HEK293 (cell line): ENCODE results near the gene CDC42EP3.

Experiments
- KLF10 ChIP-seq: fragments of 450-650 bp; IDR thresholded peaks from 2 replicates; pipeline ENCODE4 v1.5.1; 2018; ENCODE audit warnings: missing biosample characterization, mild to moderate bottlenecking, missing genetic modification characterization
- KLF8 ChIP-seq: fragments of 450-650 bp; formaldehyde crosslinking; IDR thresholded peaks from 2 replicates; pipeline ENCODE4 v1.5.1; 2016; ENCODE audit warnings: missing biosample characterization, missing genetic modification characterization
- PRDM6 ChIP-seq: fragments of 450-650 bp; formaldehyde crosslinking; IDR thresholded peaks from 2 replicates; pipeline ENCODE4 v1.5.1; 2017; ENCODE audit warnings: missing biosample characterization, missing genetic modification characterization
- REPIN1 ChIP-seq: fragments of 450-650 bp; formaldehyde crosslinking; IDR thresholded peaks from 2 replicates; pipeline ENCODE4 v1.5.1; 2017; ENCODE audit warnings: missing biosample characterization, missing genetic modification characterization, low read depth
- SALL2 ChIP-seq: fragments of 450-650 bp; formaldehyde crosslinking; IDR thresholded peaks from 2 replicates; pipeline ENCODE4 v1.5.0; 2017; ENCODE audit warnings: missing biosample characterization, mild to moderate bottlenecking, missing genetic modification characterization, borderline replicate concordance
- ZNF133 ChIP-seq: fragments of 450-650 bp; formaldehyde crosslinking; IDR thresholded peaks from 2 replicates; pipeline ENCODE4 v1.5.1; 2016; ENCODE audit warnings: missing biosample characterization, missing genetic modification characterization
- ZNF138 ChIP-seq: fragments of 450-650 bp; formaldehyde crosslinking; IDR thresholded peaks from 2 replicates; pipeline ENCODE4 v1.5.1; 2016; ENCODE audit warnings: missing biosample characterization, missing genetic modification characterization, borderline replicate concordance
- ZNF2 ChIP-seq: fragments of 450-650 bp; formaldehyde crosslinking; IDR thresholded peaks from 2 replicates; pipeline ENCODE4 v1.5.1; 2016; ENCODE audit warnings: missing biosample characterization, missing genetic modification characterization
- ZNF266 ChIP-seq: fragments of 450-650 bp; formaldehyde crosslinking; IDR thresholded peaks from 2 replicates; pipeline ENCODE4 v1.5.1; 2016; ENCODE audit warnings: missing biosample characterization, missing genetic modification characterization, low read depth
- ZNF302 ChIP-seq: fragments of 450-650 bp; formaldehyde crosslinking; IDR thresholded peaks from 2 replicates; pipeline ENCODE4 v1.5.1; 2016; ENCODE audit warnings: missing biosample characterization, missing genetic modification characterization, low read depth
- ZNF391 ChIP-seq: fragments of 450-650 bp; formaldehyde crosslinking; IDR thresholded peaks from 2 replicates; pipeline ENCODE4 v1.5.1; 2016; ENCODE audit warnings: low read depth, missing biosample characterization, missing genetic modification characterization, borderline replicate concordance
- ZNF473 ChIP-seq: fragments of 450-650 bp; formaldehyde crosslinking; IDR thresholded peaks from 2 replicates; pipeline ENCODE4 v1.5.1; 2017; ENCODE audit warnings: missing biosample characterization, missing genetic modification characterization
- ZNF488 ChIP-seq: fragments of 450-650 bp; formaldehyde crosslinking; IDR thresholded peaks from 2 replicates; pipeline ENCODE4 v1.5.1; 2016; ENCODE audit warnings: missing biosample characterization, missing genetic modification characterization
- ZNF510 ChIP-seq: fragments of 450-650 bp; formaldehyde crosslinking; IDR thresholded peaks from 2 replicates; pipeline ENCODE4 v1.5.1; 2018; ENCODE audit warnings: mild to moderate bottlenecking, missing genetic modification characterization, missing biosample characterization; ENCODE audit not compliant: insufficient replicate concordance
- ZNF529 ChIP-seq: fragments of 450-650 bp; formaldehyde crosslinking; IDR thresholded peaks from 2 replicates; pipeline ENCODE4 v1.5.1; 2017; ENCODE audit warnings: missing genetic modification characterization, missing biosample characterization; ENCODE audit not compliant: insufficient replicate concordance
- ZNF530 ChIP-seq: fragments of 450-650 bp; formaldehyde crosslinking; IDR thresholded peaks from 2 replicates; pipeline ENCODE4 v1.5.1; 2016; ENCODE audit warnings: low read depth, missing biosample characterization, missing genetic modification characterization
- ZNF548 ChIP-seq: fragments of 450-650 bp; formaldehyde crosslinking; IDR thresholded peaks from 2 replicates; pipeline ENCODE4 v1.5.1; 2016; ENCODE audit warnings: missing biosample characterization, missing genetic modification characterization
- ZNF558 ChIP-seq: fragments of 450-650 bp; formaldehyde crosslinking; IDR thresholded peaks from 2 replicates; pipeline ENCODE4 v1.5.1; 2016; ENCODE audit warnings: missing biosample characterization, missing genetic modification characterization
- ZNF560 ChIP-seq: fragments of 450-650 bp; formaldehyde crosslinking; IDR thresholded peaks from 2 replicates; pipeline ENCODE4 v1.5.1; 2017; ENCODE audit warnings: missing biosample characterization, missing genetic modification characterization, borderline replicate concordance
- ZNF623 ChIP-seq: fragments of 450-650 bp; formaldehyde crosslinking; IDR thresholded peaks from 2 replicates; pipeline ENCODE4 v1.5.1; 2016; ENCODE audit warnings: missing biosample characterization, missing genetic modification characterization
- ZNF629 ChIP-seq: fragments of 450-650 bp; formaldehyde crosslinking; IDR thresholded peaks from 2 replicates; pipeline ENCODE4 v1.5.1; 2017; ENCODE audit warnings: missing biosample characterization, missing genetic modification characterization
- ZNF658 ChIP-seq: fragments of 450-650 bp; formaldehyde crosslinking; IDR thresholded peaks from 2 replicates; pipeline ENCODE4; 2016; ENCODE audit warnings: missing biosample characterization, missing genetic modification characterization
- ZNF768 ChIP-seq: fragments of 450-650 bp; formaldehyde crosslinking; IDR thresholded peaks from 2 replicates; pipeline ENCODE4 v1.5.1; 2018; ENCODE audit warnings: missing biosample characterization, mild to moderate bottlenecking, missing genetic modification characterization
- ZNF792 ChIP-seq: fragments of 450-650 bp; formaldehyde crosslinking; IDR thresholded peaks from 2 replicates; pipeline ENCODE4 v1.5.1; 2016; ENCODE audit warnings: missing biosample characterization, missing genetic modification characterization
- ZNF830 ChIP-seq: fragments of 450-650 bp; IDR thresholded peaks from 2 replicates; pipeline ENCODE4 v1.5.0; 2018; ENCODE audit warnings: missing biosample characterization, missing genetic modification characterization, low read depth, mild to moderate bottlenecking, moderate library complexity
- ZNF843 ChIP-seq: fragments of 450-650 bp; formaldehyde crosslinking; IDR thresholded peaks from 2 replicates; pipeline ENCODE4 v1.5.1; 2016; ENCODE audit warnings: missing biosample characterization, missing genetic modification characterization
- TF ChIP-seq, protein P1 (sequence below): fragments of 450-650 bp; formaldehyde crosslinking; conservative IDR thresholded peaks from 2 replicates; pipeline ENCODE4 v1.5.1; 2016; ENCODE audit warnings: low read depth, missing biosample characterization, missing genetic modification characterization
- TF ChIP-seq, protein P2 (sequence below): fragments of 450-650 bp; formaldehyde crosslinking; IDR thresholded peaks from 2 replicates; pipeline ENCODE4 v1.5.1; 2017; ENCODE audit warnings: missing biosample characterization, missing genetic modification characterization
- TF ChIP-seq, protein P3 (sequence below): fragments of 450-650 bp; formaldehyde crosslinking; IDR thresholded peaks from 2 replicates; pipeline ENCODE4 v1.5.1; 2016; ENCODE audit warnings: missing biosample characterization, missing genetic modification characterization
- TF ChIP-seq, protein P4 (sequence below): fragments of 450-650 bp; formaldehyde crosslinking; IDR thresholded peaks from 2 replicates; pipeline ENCODE4 v1.5.1; 2016; ENCODE audit warnings: missing biosample characterization, missing genetic modification characterization

Gene CDC42EP3

GRCh38 chr2:37631698-37632097 is 39.7 kb downstream of the CDC42EP3 start (continued):
- TF ChIP-seq REPIN1 (tag by site-specific recombination): no peak
- no peak for TF ChIP-seq ZNF473 (tag by site-specific recombination)
- no peak for TF ChIP-seq ZNF558
- TF ChIP-seq ZNF560 (tag by site-specific recombination): no peak
- TF ChIP-seq, protein P1, sequence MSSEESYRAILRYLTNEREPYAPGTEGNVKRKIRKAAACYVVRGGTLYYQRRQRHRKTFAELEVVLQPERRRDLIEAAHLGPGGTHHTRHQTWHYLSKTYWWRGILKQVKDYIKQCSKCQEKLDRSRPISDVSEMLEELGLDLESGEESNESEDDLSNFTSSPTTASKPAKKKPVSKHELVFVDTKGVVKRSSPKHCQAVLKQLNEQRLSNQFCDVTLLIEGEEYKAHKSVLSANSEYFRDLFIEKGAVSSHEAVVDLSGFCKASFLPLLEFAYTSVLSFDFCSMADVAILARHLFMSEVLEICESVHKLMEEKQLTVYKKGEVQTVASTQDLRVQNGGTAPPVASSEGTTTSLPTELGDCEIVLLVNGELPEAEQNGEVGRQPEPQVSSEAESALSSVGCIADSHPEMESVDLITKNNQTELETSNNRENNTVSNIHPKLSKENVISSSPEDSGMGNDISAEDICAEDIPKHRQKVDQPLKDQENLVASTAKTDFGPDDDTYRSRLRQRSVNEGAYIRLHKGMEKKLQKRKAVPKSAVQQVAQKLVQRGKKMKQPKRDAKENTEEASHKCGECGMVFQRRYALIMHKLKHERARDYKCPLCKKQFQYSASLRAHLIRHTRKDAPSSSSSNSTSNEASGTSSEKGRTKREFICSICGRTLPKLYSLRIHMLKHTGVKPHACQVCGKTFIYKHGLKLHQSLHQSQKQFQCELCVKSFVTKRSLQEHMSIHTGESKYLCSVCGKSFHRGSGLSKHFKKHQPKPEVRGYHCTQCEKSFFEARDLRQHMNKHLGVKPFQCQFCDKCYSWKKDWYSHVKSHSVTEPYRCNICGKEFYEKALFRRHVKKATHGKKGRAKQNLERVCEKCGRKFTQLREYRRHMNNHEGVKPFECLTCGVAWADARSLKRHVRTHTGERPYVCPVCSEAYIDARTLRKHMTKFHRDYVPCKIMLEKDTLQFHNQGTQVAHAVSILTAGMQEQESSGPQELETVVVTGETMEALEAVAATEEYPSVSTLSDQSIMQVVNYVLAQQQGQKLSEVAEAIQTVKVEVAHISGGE: no peak
- no peak for TF ChIP-seq ZNF488
- TF ChIP-seq ZNF548 (tag by site-specific recombination): no peak
- TF ChIP-seq ZNF530: no peak
- no peak for TF ChIP-seq ZNF623 (tag by site-specific recombination)
- TF ChIP-seq, protein P2, sequence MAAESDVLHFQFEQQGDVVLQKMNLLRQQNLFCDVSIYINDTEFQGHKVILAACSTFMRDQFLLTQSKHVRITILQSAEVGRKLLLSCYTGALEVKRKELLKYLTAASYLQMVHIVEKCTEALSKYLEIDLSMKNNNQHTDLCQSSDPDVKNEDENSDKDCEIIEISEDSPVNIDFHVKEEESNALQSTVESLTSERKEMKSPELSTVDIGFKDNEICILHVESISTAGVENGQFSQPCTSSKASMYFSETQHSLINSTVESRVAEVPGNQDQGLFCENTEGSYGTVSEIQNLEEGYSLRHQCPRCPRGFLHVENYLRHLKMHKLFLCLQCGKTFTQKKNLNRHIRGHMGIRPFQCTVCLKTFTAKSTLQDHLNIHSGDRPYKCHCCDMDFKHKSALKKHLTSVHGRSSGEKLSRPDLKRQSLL (tag by site-specific recombination): no peak
- no peak for TF ChIP-seq ZNF830 (tag by site-specific recombination)
- TF ChIP-seq ZNF843: peak; percentile 88
- no peak for TF ChIP-seq ZNF266 (tag by site-specific recombination)
- no peak for TF ChIP-seq ZNF529 (tag by site-specific recombination)
- peak; percentile 86 for TF ChIP-seq PRDM6 (tag by site-specific recombination)
- TF ChIP-seq ZNF658: no peak
- TF ChIP-seq, protein P3, sequence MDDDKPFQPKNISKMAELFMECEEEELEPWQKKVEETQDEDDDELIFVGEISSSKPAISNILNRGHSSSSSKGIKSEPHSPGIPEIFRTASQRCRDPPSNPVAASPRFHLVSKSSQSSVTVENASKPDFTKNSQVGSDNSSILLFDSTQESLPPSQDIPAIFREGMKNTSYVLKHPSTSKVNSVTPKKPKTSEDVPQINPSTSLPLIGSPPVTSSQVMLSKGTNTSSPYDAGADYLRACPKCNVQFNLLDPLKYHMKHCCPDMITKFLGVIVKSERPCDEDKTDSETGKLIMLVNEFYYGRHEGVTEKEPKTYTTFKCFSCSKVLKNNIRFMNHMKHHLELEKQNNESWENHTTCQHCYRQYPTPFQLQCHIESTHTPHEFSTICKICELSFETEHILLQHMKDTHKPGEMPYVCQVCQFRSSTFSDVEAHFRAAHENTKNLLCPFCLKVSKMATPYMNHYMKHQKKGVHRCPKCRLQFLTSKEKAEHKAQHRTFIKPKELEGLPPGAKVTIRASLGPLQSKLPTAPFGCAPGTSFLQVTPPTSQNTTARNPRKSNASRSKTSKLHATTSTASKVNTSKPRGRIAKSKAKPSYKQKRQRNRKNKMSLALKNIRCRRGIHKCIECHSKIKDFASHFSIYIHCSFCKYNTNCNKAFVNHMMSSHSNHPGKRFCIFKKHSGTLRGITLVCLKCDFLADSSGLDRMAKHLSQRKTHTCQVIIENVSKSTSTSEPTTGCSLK (tag by site-specific recombination): no peak
- no peak for TF ChIP-seq ZNF138 (tag by site-specific recombination)
- TF ChIP-seq, protein P4, sequence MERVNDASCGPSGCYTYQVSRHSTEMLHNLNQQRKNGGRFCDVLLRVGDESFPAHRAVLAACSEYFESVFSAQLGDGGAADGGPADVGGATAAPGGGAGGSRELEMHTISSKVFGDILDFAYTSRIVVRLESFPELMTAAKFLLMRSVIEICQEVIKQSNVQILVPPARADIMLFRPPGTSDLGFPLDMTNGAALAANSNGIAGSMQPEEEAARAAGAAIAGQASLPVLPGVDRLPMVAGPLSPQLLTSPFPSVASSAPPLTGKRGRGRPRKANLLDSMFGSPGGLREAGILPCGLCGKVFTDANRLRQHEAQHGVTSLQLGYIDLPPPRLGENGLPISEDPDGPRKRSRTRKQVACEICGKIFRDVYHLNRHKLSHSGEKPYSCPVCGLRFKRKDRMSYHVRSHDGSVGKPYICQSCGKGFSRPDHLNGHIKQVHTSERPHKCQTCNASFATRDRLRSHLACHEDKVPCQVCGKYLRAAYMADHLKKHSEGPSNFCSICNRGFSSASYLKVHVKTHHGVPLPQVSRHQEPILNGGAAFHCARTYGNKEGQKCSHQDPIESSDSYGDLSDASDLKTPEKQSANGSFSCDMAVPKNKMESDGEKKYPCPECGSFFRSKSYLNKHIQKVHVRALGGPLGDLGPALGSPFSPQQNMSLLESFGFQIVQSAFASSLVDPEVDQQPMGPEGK: no peak; the same call in 1 of the 2 replicates
- 0 out of 2 replicates have a peak, but pooled peaks have one; percentile 31 for TF ChIP-seq KLF10 (tag by site-specific recombination)
- TF ChIP-seq ZNF629 (tag by site-specific recombination): peak; percentile 95
- peak; percentile 53 for TF ChIP-seq KLF8 (tag by site-specific recombination)
- no peak for TF ChIP-seq SALL2
- no peak for TF ChIP-seq ZNF792
- no peak for TF ChIP-seq ZNF133 (tag by site-specific recombination)
- TF ChIP-seq ZNF768 (tag by site-specific recombination): no peak
- peak; percentile 67; the same call in 1 of the 2 replicates for TF ChIP-seq ZNF391
- no peak for TF ChIP-seq ZNF510
- no peak for TF ChIP-seq ZNF2 (tag by site-specific recombination)
- no peak for TF ChIP-seq ZNF302 (tag by site-specific recombination)
